GM18499 (cell line): Measurements from ENCODE around the gene EPS8L2.
A peak's percentile ranks its signal among the peaks of the same experiment; 100 is the strongest.

ENCODE experiments used
- ATAC-seq: cut with Tn5 transposase; IDR thresholded peaks from one replicate; pipeline ENCODE4 v1.9.1; 2021; ENCODE audit warnings: moderate number of reproducible peaks; ENCODE audit not compliant: insufficient read depth, unreplicated experiment

EPS8L2 gene

GRCh38 chr11:747158-748006, 41.4 kb downstream of the EPS8L2 start, which contains the start of gene TALDO1:
Gene TALDO1 (plus strand): TSS chr11:747464. CDS start chr11:747482, 18 bp downstream.
- ATAC-seq: peak; percentile 48

GRCh38 chr11:748007-748359, 42.0 kb downstream of the EPS8L2 start:
- no peak for ATAC-seq

GRCh38 chr11:749731-750130, 43.7 kb downstream of the EPS8L2 start:
- no peak for ATAC-seq

- no peak for ATAC-seq
Observed at GRCh38 chr11:760236-760635, 54.2 kb downstream of the EPS8L2 start.

GRCh38 chr11:761526-762108, 55.6 kb downstream of the EPS8L2 start:
- ATAC-seq: no peak

- no peak for ATAC-seq
Observed at GRCh38 chr11:762421-763072, 56.5 kb downstream of the EPS8L2 start.

GRCh38 chr11:763073-763463, 57.0 kb downstream of the EPS8L2 start:
- no peak for ATAC-seq

- no peak for ATAC-seq
Observed at GRCh38 chr11:763549-764321, 57.7 kb downstream of the EPS8L2 start.

- ATAC-seq: no peak
Observed at GRCh38 chr11:764322-765024, 58.4 kb downstream of the EPS8L2 start.

- ATAC-seq: no peak
Observed at GRCh38 chr11:765025-765801, 59.2 kb downstream of the EPS8L2 start.

GRCh38 chr11:765802-766091, 59.7 kb downstream of the EPS8L2 start:
- ATAC-seq: no peak

GRCh38 chr11:766106-766935, 60.3 kb downstream of the EPS8L2 start:
- ATAC-seq: no peak

GRCh38 chr11:766936-767210, 60.8 kb downstream of the EPS8L2 start:
- no peak for ATAC-seq

- ATAC-seq: no peak
Observed at GRCh38 chr11:767238-767637, 61.2 kb downstream of the EPS8L2 start.

GRCh38 chr11:769887-770641, 64.0 kb downstream of the EPS8L2 start:
- no peak for ATAC-seq

GRCh38 chr11:770642-771616, 64.9 kb downstream of the EPS8L2 start:
- ATAC-seq: no peak

- no peak for ATAC-seq
Observed at GRCh38 chr11:771617-772204, 65.7 kb downstream of the EPS8L2 start.
